ENCODE measurements around the gene UROC1. TPM values are rescaled to one million over a fixed set of nuclear protein-coding genes. Genes with fewer than 3 reads are reported as not detected.

Gene UROC1
- total and polyA plus RNA-seq, 2 of the 13 experiments (the other 11 are each of a cell fraction or from before 2014, with no cell fraction given) = 0.71 to 1.3 TPM

DNA sequence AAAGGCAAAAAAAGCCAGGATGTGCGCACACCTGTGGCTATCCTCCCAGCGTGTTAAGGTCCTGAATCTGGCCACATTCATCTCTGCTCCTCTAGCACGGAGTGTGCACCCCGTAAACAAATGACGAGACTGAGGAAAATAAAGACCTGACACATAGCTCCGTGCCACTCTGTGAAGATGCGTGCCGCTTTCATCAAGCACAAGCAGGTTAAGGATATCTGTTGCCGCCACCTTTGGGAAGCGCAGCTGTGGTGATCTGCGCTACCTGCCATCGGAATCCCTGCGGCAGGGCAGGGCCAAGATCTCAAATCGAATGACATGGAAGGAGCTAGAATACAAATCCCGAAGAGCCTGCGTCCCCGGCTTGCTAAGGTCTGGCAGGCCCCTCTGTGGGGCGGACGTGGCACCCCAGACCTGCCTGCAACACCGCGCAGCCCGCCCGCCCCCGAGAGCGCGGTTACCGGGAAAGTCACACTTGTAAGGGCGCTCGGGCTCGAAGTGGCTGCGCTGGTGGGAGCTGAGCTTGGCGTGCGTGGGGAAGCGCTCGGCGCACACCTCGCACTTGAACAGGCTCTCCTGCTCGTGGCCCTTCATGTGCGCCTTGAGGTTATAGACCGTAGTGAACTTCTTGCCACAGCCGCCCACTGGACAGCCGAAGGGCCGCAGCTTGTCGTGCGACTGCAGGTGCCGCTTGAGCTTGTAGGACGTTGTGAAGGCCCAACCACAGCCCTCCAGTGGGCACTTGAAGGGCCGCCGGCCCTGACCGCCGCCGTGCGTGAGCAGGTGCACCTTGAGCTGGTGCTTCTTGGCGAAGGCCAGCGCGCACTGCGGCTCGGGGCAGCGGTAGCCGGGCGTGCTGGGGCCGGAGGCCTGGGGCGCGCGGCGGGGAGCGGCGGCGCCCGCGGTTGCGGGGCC, 42.8 kb downstream of the UROC1 start (continued):
- TF ChIP-seq, protein P1, sequence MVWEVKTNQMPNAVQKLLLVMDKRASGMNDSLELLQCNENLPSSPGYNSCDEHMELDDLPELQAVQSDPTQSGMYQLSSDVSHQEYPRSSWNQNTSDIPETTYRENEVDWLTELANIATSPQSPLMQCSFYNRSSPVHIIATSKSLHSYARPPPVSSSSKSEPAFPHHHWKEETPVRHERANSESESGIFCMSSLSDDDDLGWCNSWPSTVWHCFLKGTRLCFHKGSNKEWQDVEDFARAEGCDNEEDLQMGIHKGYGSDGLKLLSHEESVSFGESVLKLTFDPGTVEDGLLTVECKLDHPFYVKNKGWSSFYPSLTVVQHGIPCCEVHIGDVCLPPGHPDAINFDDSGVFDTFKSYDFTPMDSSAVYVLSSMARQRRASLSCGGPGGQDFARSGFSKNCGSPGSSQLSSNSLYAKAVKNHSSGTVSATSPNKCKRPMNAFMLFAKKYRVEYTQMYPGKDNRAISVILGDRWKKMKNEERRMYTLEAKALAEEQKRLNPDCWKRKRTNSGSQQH (CRISPR knock-in tag; IDR thresholded peaks at IDR 0.05; ENCODE audit: low read depth) = no peak
- TF ChIP-seq ZFP37 (CRISPR knock-in tag; IDR thresholded peaks at IDR 0.05; ENCODE audit: borderline replicate concordance) = no peak
- TF ChIP-seq, protein P2, sequence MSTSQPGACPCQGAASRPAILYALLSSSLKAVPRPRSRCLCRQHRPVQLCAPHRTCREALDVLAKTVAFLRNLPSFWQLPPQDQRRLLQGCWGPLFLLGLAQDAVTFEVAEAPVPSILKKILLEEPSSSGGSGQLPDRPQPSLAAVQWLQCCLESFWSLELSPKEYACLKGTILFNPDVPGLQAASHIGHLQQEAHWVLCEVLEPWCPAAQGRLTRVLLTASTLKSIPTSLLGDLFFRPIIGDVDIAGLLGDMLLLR (CRISPR knock-in tag; IDR thresholded peaks at IDR 0.05) = 0 out of 2 replicates have a peak, but pooled peaks have one; percentile 48
- no peak for TF ChIP-seq HCFC1 (IDR thresholded peaks at IDR 0.05; ENCODE audit: low read depth, low read length)
- no peak for TF ChIP-seq ZNF484 (CRISPR knock-in tag; IDR thresholded peaks at IDR 0.05; ENCODE audit: borderline replicate concordance, low read depth)
- no peak; the same call in 1 of the 2 replicates for TF ChIP-seq TAF1 (CRISPR knock-in tag; IDR thresholded peaks at IDR 0.05)
- TF ChIP-seq, protein P3, sequence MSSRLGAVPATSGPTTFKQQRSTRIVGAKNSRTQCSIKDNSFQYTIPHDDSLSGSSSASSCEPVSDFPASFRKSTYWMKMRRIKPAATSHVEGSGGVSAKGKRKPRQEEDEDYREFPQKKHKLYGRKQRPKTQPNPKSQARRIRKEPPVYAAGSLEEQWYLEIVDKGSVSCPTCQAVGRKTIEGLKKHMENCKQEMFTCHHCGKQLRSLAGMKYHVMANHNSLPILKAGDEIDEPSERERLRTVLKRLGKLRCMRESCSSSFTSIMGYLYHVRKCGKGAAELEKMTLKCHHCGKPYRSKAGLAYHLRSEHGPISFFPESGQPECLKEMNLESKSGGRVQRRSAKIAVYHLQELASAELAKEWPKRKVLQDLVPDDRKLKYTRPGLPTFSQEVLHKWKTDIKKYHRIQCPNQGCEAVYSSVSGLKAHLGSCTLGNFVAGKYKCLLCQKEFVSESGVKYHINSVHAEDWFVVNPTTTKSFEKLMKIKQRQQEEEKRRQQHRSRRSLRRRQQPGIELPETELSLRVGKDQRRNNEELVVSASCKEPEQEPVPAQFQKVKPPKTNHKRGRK (CRISPR knock-in tag; IDR thresholded peaks at IDR 0.05) = no peak
- TF ChIP-seq ZNF207 (IDR thresholded peaks at IDR 0.05; ENCODE audit: borderline replicate concordance) = no peak
- TF ChIP-seq, protein P4, sequence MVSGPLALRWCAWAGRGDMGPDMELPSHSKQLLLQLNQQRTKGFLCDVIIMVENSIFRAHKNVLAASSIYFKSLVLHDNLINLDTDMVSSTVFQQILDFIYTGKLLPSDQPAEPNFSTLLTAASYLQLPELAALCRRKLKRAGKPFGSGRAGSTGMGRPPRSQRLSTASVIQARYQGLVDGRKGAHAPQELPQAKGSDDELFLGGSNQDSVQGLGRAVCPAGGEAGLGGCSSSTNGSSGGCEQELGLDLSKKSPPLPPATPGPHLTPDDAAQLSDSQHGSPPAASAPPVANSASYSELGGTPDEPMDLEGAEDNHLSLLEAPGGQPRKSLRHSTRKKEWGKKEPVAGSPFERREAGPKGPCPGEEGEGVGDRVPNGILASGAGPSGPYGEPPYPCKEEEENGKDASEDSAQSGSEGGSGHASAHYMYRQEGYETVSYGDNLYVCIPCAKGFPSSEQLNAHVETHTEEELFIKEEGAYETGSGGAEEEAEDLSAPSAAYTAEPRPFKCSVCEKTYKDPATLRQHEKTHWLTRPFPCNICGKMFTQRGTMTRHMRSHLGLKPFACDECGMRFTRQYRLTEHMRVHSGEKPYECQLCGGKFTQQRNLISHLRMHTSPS (CRISPR knock-in tag; IDR thresholded peaks at IDR 0.05; ENCODE audit: low read depth) = no peak
- TF ChIP-seq, protein P5, sequence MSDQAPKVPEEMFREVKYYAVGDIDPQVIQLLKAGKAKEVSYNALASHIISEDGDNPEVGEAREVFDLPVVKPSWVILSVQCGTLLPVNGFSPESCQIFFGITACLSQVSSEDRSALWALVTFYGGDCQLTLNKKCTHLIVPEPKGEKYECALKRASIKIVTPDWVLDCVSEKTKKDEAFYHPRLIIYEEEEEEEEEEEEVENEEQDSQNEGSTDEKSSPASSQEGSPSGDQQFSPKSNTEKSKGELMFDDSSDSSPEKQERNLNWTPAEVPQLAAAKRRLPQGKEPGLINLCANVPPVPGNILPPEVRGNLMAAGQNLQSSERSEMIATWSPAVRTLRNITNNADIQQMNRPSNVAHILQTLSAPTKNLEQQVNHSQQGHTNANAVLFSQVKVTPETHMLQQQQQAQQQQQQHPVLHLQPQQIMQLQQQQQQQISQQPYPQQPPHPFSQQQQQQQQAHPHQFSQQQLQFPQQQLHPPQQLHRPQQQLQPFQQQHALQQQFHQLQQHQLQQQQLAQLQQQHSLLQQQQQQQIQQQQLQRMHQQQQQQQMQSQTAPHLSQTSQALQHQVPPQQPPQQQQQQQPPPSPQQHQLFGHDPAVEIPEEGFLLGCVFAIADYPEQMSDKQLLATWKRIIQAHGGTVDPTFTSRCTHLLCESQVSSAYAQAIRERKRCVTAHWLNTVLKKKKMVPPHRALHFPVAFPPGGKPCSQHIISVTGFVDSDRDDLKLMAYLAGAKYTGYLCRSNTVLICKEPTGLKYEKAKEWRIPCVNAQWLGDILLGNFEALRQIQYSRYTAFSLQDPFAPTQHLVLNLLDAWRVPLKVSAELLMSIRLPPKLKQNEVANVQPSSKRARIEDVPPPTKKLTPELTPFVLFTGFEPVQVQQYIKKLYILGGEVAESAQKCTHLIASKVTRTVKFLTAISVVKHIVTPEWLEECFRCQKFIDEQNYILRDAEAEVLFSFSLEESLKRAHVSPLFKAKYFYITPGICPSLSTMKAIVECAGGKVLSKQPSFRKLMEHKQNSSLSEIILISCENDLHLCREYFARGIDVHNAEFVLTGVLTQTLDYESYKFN (CRISPR knock-in tag; conservative IDR thresholded peaks at IDR 0.05) = no peak
- TF ChIP-seq, protein P6, sequence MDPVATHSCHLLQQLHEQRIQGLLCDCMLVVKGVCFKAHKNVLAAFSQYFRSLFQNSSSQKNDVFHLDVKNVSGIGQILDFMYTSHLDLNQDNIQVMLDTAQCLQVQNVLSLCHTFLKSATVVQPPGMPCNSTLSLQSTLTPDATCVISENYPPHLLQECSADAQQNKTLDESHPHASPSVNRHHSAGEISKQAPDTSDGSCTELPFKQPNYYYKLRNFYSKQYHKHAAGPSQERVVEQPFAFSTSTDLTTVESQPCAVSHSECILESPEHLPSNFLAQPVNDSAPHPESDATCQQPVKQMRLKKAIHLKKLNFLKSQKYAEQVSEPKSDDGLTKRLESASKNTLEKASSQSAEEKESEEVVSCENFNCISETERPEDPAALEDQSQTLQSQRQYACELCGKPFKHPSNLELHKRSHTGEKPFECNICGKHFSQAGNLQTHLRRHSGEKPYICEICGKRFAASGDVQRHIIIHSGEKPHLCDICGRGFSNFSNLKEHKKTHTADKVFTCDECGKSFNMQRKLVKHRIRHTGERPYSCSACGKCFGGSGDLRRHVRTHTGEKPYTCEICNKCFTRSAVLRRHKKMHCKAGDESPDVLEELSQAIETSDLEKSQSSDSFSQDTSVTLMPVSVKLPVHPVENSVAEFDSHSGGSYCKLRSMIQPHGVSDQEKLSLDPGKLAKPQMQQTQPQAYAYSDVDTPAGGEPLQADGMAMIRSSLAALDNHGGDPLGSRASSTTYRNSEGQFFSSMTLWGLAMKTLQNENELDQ (CRISPR knock-in tag; IDR thresholded peaks at IDR 0.05; ENCODE audit: borderline replicate concordance) = no peak
- TF ChIP-seq, protein P7, sequence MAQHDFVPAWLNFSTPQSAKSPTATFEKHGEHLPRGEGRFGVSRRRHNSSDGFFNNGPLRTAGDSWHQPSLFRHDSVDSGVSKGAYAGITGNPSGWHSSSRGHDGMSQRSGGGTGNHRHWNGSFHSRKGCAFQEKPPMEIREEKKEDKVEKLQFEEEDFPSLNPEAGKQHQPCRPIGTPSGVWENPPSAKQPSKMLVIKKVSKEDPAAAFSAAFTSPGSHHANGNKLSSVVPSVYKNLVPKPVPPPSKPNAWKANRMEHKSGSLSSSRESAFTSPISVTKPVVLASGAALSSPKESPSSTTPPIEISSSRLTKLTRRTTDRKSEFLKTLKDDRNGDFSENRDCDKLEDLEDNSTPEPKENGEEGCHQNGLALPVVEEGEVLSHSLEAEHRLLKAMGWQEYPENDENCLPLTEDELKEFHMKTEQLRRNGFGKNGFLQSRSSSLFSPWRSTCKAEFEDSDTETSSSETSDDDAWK (CRISPR knock-in tag; IDR thresholded peaks at IDR 0.05) = no peak
- TF ChIP-seq ZNF432 (CRISPR knock-in tag; IDR thresholded peaks at IDR 0.05; ENCODE audit: borderline replicate concordance) = no peak
